RCC 7860 (cell line): ENCODE data around the gene HPSE.
"Not testable (repeated sequence)": the region's sequence is repeated elsewhere in the genome, so short reads cannot be mapped to it uniquely, and the experiment has no call there.

Experiments
- DNase-seq: peaks from one replicate; pipeline ENCODE4 v3.0.0-alpha.2; 2015; ENCODE audit warnings: low spot score
- FAIRE-seq: peaks from 2 replicates; lab custom pipeline; 2012; peaks lifted over from hg19 to GRCh38; lab: Jason Lieb, UNC

The HPSE gene

GRCh38 chr4:83339573-83339972, 4.9 kb upstream of the HPSE start:
- DNase-seq: no peak
- no peak for FAIRE-seq

GRCh38 chr4:83335701-83336100, 1.1 kb upstream of the HPSE start:
- FAIRE-seq (no peak), DNase-seq (no peak)

- DNase-seq (no peak), FAIRE-seq (no peak)
Observed at GRCh38 chr4:83331956-83332355, 2.7 kb downstream of the HPSE start.

GRCh38 chr4:83329521-83330110, 5.0 kb downstream of the HPSE start:
- no peak for FAIRE-seq
- DNase-seq: no peak

GRCh38 chr4:83328521-83329187, 6.0 kb downstream of the HPSE start:
- DNase-seq: no peak
- FAIRE-seq: no peak

GRCh38 chr4:83326546-83326945, 8.1 kb downstream of the HPSE start:
- FAIRE-seq: no peak
- no peak for DNase-seq

- FAIRE-seq, DNase-seq: not testable (repeated sequence)
Observed at GRCh38 chr4:83325306-83325705, 9.3 kb downstream of the HPSE start.

- FAIRE-seq: no peak
- no peak for DNase-seq
Observed at GRCh38 chr4:83323136-83323535, 11.5 kb downstream of the HPSE start.

- FAIRE-seq: no peak
Observed at GRCh38 chr4:83320548-83320947, 14.1 kb downstream of the HPSE start.

GRCh38 chr4:83318666-83319065, 16.0 kb downstream of the HPSE start:
- FAIRE-seq (no peak), DNase-seq (no peak)

More at GRCh38 chr4:83320548-83320947, 14.1 kb downstream of the HPSE start:
- peak; percentile 38 for DNase-seq

- no peak for FAIRE-seq
- DNase-seq: no peak
Observed at GRCh38 chr4:83317671-83318070, 17.0 kb downstream of the HPSE start.

- DNase-seq (no peak), FAIRE-seq (no peak)
Observed at GRCh38 chr4:83316459-83317165, 18.0 kb downstream of the HPSE start.

- FAIRE-seq (no peak), DNase-seq (no peak)
Observed at GRCh38 chr4:83315341-83315870, 19.2 kb downstream of the HPSE start.

GRCh38 chr4:83308672-83309071, 26.0 kb downstream of the HPSE start:
- DNase-seq (no peak), FAIRE-seq (no peak)

GRCh38 chr4:83307920-83308319, 26.7 kb downstream of the HPSE start:
- FAIRE-seq (no peak), DNase-seq (no peak)

- FAIRE-seq (no peak), DNase-seq (no peak)
Observed at GRCh38 chr4:83305187-83305586, 29.5 kb downstream of the HPSE start.

GRCh38 chr4:83297548-83298260, 36.9 kb downstream of the HPSE start:
- DNase-seq (no peak), FAIRE-seq (no peak)

GRCh38 chr4:83293305-83294046, 41.2 kb downstream of the HPSE start:
- FAIRE-seq: no peak

GRCh38 chr4:83290059-83290774, 44.4 kb downstream of the HPSE start:
- not testable (repeated sequence) for FAIRE-seq, DNase-seq

More at GRCh38 chr4:83293305-83294046, 41.2 kb downstream of the HPSE start:
- no peak for DNase-seq

- DNase-seq, FAIRE-seq: not testable (repeated sequence)
Observed at GRCh38 chr4:83288381-83288780, 46.3 kb downstream of the HPSE start.
